ENCODE data around the gene TCTN3.
"Not testable (repeated sequence)": the region's sequence is repeated elsewhere in the genome, so short reads cannot be mapped to it uniquely, and the experiment has no call there.

The TCTN3 gene

DNA sequence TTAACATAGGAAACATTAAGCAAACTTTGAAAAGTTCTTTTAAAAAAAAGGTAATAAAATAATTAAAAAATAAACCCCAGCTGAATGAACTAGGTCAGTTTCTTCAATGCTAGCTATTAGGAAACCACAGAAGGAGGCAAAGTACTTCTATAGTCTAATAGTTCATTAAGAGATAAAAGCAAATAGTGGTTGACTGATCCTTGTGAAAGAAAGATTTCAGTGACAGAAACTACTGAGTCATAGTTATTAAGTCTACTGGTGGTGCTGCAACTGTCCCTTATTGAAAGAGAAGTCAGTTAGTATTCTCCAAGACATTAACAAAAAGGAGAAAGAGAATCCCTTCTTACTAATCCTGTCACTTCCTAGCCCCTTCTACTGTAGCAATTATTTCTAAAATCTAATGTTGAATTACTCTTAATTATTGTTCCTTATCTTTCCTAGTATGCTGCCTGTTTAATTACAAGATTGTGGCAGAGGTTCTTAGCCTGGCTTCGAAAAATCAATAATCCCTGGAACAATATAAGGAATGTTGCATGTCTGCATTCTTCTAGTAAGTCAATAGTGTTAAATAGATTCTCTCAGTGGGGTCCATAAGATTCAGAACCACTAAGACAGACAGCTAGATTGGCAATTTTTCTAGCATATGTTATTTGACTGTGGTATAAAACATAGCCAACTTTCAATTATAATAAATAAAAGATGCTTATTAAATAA is 18.2 kb downstream of the TCTN3 start:
- DNase-seq, result no peak

DNA sequence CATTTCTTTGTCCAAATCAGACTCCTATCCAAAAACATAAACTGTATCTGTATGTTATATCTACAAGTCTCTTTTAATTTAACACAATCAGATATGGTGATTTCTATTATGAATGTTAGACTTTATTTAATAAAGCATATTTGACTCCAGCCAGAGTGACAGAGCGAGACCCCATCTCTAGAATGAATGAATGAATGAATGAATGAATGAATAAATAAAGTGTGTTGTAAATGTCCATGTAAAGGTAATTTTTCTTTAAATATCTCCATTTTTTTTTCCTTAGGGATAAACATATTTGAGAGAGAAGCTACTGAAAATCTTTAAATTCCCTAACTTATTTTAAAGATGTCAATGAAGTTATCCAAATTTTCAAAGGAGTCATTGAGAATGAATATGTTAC is 19.1 kb downstream of the TCTN3 start:
- DNase-seq, result no peak

DNA sequence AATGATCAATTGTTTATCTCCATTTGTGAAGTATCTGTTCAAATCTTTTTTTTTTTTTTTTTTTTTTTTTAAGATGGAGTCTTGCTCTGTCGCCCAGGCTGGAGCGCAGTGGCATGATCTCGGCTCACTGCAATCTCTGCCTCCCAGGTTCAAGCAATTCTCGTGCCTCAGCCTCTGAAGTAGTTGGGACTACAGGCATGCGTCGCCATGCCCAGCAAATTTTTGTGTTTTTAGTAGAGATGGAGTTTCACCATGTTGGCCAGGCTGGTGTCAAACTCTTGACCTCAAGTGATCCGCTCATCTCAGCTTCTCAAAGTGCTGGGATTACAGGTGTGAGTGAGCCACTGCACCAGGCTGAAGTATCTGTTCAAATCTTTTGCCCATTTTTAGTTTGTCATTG is 21.1 kb downstream of the TCTN3 start:
- DNase-seq, result not testable (repeated sequence)

DNA sequence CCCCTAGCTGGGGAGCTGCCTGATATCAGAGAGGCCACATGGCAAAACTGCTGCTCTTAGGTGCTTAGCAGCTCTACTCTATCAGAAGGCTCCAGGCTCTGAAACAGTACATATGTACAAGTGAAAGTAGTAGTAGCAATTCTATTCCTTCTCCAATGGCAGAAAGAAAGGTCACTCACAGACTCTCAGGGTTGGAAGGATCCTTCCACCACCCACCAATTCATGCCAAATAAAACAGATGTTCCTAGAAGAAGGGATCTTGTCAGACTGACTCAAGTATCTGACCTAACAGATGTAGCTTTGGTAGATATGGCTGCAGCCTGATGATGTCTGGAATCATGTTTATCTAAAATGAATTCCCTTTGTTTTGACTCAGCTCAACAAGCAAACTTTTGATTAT is 29.2 kb downstream of the TCTN3 start:
- no peak for DNase-seq

DNA sequence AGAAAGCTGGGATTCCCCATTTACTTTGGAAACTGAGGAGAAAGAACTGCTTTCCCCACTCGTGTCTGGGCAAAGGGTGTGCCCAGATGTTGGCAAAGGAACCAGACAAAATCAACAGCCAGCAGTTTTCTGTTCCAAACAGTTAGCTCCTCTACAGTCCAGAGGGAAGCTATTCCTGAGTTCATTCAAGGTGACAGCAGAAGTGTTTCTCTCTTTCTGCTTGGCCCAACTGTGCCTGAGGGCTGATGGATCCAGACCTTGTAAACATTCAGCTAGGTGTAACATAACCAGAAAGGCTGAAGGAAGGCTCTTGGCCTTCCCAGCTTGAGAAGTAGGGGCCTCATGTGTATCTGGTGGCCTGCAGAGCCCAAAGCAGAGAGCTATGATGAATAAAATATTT is 30.2 kb downstream of the TCTN3 start:
- DNase-seq, result no peak

DNA sequence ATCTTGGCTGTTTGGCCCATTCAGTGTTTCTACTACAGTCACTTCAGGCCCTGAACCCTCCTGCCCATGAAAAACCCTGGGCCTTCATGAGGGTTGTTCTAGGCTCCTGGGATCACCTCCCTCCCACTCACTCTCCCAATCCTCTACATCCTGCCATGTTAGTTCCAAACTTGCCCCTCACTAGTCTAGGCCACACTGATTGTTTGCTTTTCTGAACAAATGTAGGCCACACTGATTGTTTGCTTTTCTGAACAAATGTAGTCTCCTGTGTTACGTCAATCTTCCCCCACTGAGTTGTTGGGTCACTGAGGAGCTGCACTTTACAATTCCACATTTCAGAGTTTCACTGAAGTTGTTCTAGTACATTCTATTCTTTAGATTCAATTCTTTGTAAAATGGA is 31.9 kb downstream of the TCTN3 start:
- DNase-seq, result no peak

DNA sequence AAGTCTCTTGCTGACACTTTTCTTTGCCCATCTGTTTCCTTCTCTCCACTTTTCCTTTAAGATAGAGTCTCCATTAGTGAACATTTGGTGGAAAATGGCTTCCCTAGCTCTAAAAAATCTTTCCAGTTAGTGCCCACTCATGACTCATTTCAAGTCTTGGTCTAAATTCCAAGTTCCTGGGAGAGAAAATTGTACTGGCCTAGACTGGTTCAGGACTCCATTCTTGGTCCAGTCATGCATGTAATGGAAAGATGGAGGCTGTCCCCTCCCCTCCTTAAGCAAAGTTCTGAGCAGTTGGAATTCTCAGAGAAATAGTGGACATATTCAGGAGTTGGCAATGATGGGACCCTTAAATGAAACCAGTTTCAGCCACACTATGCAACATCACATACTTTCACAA is 33.4 kb downstream of the TCTN3 start:
- no peak for DNase-seq

DNA sequence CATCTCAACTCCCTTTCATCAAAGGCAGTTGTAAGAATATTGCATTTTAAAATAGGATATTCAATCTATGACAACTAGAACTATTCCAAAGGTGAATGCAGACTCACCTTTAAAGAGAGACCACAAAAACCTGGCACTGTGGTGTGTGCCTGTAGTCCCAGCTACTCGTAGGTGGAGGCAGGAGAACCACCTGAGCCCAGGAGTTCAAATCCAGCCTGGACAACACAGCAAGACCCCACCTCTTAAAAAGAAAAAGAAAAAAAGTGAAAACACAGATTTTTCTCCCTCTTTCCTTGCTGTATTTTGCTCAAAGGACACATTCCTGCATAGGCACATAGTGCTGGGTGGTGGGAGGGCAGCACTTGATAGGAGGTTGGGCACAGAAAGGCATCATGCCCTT is 36.5 kb downstream of the TCTN3 start:
- DNase-seq, result no peak

DNA sequence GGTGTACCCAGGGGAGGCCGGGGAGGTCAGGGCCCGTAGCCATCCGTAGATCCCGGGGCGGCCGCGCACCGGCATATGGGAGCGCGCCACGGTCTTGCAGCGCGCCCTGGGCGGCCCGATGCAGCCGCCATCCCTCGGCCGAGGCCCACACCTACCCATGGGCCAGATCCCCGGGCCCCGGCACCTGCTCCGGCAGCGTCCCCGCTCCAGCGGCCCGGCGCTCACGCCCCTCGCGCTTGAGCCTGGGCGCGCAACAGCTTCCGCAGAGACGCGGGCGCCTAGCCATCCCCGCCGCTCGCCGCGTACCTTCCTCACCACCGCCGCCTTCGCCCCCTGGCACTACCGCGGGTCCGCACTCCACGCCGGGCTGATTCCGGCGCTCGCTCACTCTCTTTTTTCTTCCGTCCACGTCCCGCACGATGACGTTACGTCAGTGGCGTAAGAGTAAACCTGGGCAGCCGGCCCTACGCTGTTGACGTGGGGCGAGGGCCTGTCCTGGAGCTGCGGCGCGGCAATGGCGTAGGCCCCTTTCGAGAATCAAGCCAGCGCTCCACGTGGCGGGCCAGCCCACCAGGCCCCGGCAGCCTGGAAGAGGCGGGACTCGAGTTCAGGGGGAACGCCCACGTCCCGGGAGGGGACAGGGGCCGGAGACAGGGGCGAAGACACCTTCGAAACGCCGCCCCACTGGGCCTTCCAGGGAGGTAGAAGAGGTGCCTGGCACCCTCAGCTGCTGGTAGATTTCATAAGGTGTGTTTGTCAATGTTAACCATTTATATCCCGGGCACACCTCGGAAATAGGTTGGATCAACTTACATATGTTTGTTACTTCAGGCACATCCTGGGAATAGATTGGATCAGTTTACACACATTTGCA is 37.2 kb downstream of the TCTN3 start, which contains the start of gene ALDH18A1:
TSS of gene ALDH18A1 (minus strand) at position 421 of the 874 bp plus-strand sequence. CDS start 3,334 bp downstream, outside the sequence.
- peak; percentile 21 for DNase-seq

DNA sequence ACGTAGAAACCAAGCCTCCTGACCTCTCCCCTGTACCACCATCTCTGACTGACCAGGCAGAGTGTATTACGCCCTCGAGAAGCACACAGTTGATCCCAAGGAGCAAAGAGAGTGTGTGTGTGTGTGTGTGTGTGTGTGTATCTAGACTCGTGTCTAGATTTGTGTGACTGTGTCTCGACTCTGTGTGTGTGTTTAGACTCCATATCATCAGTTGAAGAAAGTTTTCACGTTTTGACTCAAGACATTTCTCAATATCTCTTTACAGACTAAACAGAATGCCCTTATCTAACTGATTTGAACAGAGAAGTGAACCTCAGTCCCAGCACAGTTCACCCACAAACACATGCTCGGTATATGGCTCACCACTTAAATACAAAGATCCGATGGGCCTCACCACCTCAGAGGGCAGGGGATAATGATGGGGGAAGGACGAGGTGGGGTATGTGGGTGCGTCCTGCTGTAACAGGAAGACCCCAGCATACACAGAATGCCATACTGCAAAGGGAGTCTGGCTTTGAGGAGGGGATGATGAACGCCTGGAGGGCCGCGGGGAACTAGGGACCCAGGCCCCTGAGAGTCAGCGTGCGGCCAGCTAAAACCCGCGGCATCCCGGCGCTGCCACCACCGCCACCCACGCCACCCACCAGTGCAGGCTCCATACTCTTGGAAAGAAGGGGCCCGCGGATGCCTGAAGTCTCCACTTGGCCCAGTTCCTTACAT is 38.0 kb downstream of the TCTN3 start:
- DNase-seq, result no peak

DNA sequence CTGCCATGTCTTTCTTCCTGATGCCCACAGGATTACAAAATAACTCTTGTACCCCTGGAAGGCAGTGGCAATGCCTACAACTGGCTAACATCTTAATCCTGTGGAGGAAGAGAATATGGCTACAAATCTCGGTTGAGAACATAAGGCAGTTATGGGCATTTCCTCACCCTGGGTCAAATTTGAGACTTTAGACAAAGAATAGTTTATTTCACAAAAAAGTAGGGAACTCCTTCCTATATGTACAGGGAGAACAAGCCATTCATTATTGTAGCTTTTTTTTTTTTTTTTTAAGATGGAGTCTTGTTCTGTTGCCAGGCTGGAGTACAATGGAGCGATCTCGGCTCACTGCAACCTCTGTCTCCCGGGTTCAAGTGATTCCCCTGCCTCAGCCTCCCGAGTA is 39.8 kb downstream of the TCTN3 start:
- DNase-seq, result no peak

DNA sequence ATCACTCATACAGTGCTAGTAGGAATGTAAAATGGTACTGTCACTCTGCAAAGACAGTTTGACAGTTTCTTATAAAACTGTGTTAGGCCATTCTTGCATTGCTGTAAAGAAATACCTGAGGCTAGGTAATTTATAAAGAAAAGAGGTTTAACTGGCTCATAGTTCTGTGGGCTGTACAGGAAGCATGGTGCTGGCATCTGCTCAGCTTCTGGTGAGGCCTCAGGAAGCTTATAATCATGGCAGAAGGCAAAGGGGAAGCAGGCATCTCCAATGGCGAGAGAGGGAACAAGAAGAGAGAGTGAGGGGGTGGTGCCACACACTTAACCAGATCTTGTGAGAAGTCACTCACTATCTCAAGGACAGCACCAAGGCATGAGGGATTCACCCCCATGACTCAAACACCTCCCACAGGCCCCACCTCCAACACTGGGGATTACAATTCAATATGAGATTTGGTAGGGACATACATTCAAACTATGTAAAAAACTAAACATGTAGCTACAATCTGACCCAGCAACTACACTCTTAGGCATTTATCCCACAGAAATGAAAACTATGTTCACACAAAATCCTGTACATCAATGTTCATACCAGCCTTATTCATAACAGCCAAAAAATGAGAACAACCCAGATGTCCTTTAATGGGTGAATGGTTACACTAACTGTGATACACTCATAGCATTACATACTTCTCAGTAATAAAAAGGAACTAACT is 42.2 kb downstream of the TCTN3 start:
- no peak for DNase-seq

DNA sequence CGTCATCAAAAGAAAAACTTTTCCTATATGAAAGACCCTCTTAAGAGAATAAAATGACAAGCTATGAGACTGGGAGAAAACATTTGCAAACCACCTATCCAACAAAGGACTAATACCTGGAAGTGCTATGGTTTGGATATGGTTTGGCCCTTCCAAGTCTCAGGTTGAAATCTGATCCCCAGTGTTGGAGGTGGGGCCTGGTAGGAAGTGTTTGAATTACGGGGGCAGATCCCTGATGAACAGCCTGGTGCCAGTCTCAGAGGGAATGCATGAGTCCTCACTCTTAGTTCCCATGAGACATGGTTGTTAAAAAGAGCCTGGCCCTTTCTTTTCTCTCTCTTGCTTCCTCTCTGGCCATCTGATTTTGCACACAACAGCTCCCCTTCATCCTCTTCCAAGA is 43.5 kb downstream of the TCTN3 start:
- no peak for DNase-seq

DNA sequence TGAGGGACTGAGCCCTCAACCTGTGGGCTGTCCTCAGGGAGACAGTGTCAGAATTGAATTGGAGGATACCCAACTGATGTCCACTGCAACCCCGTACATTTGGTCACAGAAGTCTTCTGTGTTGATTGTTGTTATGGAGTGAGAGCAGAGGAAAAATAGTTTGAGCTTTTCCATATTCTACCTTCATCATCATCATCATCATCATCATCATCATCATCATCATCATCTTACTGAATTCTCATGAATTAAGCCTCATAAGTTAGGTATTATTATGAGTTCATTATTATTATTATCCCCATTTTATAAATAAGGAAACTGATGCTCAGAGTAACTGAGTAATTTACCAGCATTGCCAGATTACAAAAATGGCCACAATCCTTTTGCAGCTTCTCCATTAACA is 45.6 kb downstream of the TCTN3 start:
- DNase-seq, result no peak

DNA sequence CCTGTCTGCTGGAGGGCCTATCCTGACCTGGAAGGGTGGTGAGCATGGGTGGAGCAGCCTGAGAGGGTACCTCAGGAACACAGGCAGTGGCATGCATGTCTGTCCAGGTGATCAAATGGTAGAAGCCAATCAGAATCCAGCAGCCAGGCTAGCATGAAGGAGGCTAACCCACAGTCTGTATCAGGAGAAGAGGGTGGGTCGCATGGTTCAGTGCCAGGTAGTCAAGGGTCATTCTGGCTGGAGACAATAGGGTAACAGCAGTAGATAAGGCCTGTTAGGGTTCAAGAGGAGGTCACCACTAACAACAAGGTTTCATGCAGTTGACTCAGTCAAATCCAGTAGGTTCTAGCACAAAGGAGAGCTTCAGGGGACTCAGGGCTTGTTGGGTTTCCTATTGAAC is 47.6 kb downstream of the TCTN3 start:
- no peak for DNase-seq

DNA sequence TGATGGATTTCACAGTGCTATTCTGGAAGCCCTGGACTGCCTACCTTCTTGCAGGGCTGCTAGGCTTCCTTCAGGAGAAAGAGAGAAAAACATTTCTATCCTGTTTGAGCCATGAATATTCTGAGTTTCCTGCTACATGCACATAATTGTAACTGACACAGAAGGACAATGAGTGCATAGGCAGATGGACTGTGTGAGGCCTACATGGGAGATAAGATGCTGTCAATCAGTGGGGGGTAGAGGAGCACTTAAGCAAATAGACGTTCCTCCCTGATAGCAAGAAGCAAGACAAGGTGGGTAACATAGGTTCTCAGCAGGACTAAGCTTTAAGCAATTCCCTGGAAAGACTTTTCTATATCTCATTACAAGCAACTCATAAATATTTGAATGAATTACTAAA is 48.8 kb downstream of the TCTN3 start:
- DNase-seq, result no peak

DNA sequence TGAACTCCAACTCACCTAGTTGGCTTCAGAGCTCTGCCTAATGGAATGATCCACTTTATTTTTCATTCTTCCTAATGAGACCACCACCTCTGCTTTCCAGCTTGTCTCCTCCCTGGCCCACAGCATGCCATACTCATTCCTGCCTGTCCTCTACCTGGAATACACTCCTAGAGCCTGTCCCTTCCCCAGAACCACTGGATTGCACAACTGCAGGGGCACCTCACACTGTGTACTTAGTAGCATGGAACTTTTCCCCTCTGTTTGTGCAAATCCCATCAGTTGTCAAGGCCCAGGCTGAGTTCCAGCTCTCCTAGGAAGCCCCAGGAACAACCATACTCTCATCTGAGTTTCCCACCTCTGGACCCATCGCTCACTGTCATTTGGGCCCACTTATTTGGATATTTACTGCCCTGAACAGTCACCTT is 52.8 kb downstream of the TCTN3 start:
- no peak for DNase-seq

DNA sequence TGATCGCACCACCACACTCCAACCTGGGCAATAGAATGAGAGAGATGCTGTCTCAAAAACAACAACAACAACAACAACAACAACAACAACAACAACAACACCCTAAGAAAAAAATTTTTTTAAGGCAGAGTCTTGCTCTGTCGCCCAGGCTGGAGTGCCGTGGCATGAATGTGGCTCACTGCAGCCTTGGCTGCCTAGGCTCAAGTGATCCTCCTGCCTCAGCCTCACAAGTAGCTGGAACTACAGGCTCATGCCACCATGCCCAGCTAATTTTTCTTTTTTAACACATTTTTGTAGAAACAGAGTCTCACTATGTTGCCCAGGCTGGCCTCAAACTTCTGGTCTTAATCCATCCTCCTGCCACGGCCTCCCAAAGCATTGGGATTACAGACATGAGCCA is 55.8 kb downstream of the TCTN3 start:
- DNase-seq, result no peak

DNA sequence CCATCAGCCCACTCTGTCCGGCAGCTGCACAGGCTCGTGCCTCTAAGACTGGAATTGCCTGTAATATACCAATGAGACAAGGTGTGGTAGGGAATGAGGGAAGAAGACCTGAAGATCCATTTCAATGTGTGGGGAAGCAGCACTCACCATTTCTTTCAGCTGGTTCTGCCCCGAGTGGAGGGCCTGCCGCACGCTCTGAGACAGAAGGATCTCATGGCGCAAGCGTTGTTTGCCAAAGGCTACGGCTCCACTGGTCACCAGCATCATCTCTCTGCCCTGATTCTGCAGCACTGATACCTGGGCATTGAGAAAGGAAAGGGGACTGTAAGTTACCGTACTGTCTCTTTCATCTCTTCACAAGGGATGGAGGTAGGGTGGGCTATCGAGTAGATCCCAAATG is 56.6 kb downstream of the TCTN3 start:
- no peak for DNase-seq

DNA sequence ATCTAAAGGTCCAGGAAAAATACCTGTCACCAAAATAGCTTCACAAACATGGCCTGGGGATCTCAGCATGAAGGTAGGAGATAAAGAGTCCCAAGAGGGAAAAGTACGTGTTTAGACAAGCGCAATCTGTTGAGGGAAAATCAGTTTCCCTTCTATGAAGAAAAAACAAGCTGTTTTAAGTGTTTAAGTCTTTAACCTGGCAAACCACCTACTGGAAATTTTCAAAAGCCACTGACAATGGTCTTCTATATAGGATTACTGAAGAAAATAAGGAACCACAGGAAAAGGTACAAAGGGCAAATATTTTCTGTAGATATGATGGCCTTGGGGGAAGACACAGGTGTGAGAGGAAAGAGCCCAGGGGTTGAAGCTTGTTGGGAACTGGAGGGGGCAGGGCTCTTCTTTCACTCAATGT is 58.4 kb downstream of the TCTN3 start:
- DNase-seq, result no peak

DNA sequence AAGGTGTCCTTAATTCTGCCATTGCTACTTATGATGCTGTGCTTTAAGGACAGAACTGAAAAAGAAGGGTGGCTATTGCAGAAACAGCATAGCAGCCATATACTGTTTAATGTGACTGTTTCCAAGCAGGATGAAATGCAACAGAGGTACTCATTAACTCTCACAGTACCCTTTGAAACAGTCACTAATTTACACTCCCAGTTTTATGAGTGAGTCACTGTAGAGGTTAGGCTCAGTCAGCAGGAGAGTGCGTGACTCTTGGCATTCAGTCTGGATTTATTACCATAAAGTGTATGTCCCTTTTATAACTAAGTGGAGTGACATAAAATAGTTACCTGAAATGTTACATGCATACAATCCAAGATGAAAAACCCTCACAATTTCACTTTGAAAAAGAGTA is 64.9 kb downstream of the TCTN3 start:
- DNase-seq, result no peak

DNA sequence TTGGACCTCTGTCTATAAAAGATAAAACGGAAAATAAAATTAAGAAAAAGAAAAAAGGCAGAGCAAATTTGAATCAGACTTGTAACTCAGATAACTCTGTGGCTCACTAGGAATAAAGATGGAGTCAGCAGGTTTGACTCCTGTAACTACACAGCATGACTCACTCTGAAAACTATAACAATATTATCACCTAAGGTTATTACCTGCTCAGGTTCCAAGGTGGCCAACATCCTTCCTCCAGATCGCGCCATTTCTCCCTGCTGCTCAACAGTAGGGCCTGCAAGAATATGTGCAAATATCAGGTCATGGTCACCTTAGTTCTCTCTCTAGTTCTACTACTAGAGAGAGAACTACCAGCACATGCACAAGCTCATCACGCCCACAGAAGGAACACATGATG is 67.2 kb downstream of the TCTN3 start:
- no peak for DNase-seq

DNA sequence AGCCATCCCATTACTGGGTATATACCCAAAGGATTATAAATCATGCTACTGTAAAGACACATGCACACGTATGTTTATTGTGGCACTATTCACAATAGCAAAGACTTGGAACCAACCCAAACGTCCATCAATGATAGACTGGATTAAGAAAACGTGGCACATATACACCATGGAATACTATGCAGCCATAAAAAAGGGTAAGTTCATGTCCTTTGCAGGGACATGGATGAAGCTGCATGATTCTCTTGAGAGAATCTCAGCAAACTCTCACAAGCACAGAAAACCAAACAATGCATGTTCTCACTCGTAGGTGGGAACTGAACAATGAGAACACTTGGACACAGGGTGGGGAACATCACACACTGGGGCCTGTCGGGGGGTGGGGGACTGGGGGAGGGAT is 73.3 kb downstream of the TCTN3 start:
- not testable (repeated sequence) for DNase-seq

Measured in cortex of kidney (tissue), 1 donor.